Kidney epithelial cell (primary cell): ENCODE results near the gene MS4A4E. TPM values are rescaled to one million over a fixed set of nuclear protein-coding genes. Genes with fewer than 3 reads are reported as not detected.

ENCODE experiments used
- DNase-seq: peaks from one replicate; pipeline ENCODE4 v3.0.0-alpha.2; 2010; ENCODE audit warnings: low read depth
- H3K27me3 ChIP-seq: 2 replicates; pipeline ENCODE4 v1.6.0; 2011; ENCODE audit warnings: low read length; ENCODE audit not compliant: control insufficient read depth, insufficient read depth
- H3K36me3 ChIP-seq: 2 replicates; pipeline ENCODE4 v1.5.1; 2011; ENCODE audit warnings: low read length; ENCODE audit not compliant: control insufficient read depth, insufficient read depth
- H3K4me3 ChIP-seq: 2 replicates; pipeline ENCODE4 v1.5.1; 2011; ENCODE audit warnings: low read depth, mild to moderate bottlenecking, control low read depth, low read length
- CTCF ChIP-seq: IDR thresholded peaks from 2 replicates; pipeline ENCODE4 v1.5.1; 2011; ENCODE audit warnings: mild to moderate bottlenecking, moderate library complexity, low read length, control low read depth, inconsistent platforms; ENCODE audit not compliant: insufficient read depth, poor library complexity, severe bottlenecking
- total RNA-seq: library from RNA; depleted of rRNA; stranded (reverse); fragments of >200 nt; gene quantifications from 2 replicates; pipeline ENCODE4 v1.2.3, GENCODE V29; 2015

MS4A4E gene
- total RNA-seq, 1 donor from 2014 or later: not detected

GRCh38 chr11:60261014-60261413, 18.1 kb upstream of the MS4A4E start:
- no peak for DNase-seq
- Histone ChIP-seq H3K27me3 (no peaks in the 10 kb centered on the region), H3K36me3 (no peaks in the 10 kb centered on the region), H3K4me3 (no peak overlapping the region)
- TF ChIP-seq CTCF: no peak

- no peaks in the 10 kb centered on the region for H3K36me3 ChIP-seq
- no peak for TF ChIP-seq CTCF
- H3K27me3 ChIP-seq: no peaks in the 10 kb centered on the region
- no peak for DNase-seq
- H3K4me3 ChIP-seq: no peak overlapping the region
Observed at GRCh38 chr11:60257956-60258722, 15.2 kb upstream of the MS4A4E start.

- H3K4me3 ChIP-seq: no peak overlapping the region
- no peaks in the 10 kb centered on the region for H3K27me3 ChIP-seq
- DNase-seq: no peak
- H3K36me3 ChIP-seq: no peaks in the 10 kb centered on the region
- TF ChIP-seq CTCF: no peak
Observed at GRCh38 chr11:60252213-60253108, 9.5 kb upstream of the MS4A4E start.

GRCh38 chr11:60251485-60252212, 8.7 kb upstream of the MS4A4E start:
- H3K27me3 ChIP-seq: no peaks in the 10 kb centered on the region
- no peaks in the 10 kb centered on the region for H3K36me3 ChIP-seq
- TF ChIP-seq CTCF: no peak
- no peak for DNase-seq
- no peak overlapping the region for H3K4me3 ChIP-seq

GRCh38 chr11:60241786-60242185, 1.2 kb downstream of the MS4A4E start:
- DNase-seq: no peak
- TF ChIP-seq CTCF: no peak
- Histone ChIP-seq H3K4me3 (no peak overlapping the region), H3K36me3 (no peaks in the 10 kb centered on the region), H3K27me3 (no peaks in the 10 kb centered on the region)
